ENCODE results near the gene NRXN3. TPM values are rescaled to one million over a fixed set of nuclear protein-coding genes. Genes with fewer than 3 reads are reported as not detected.

The NRXN3 gene
- total and polyA plus RNA-seq, 4 donors: 1.5 to 16.6 (median 7.7) TPM

DNA sequence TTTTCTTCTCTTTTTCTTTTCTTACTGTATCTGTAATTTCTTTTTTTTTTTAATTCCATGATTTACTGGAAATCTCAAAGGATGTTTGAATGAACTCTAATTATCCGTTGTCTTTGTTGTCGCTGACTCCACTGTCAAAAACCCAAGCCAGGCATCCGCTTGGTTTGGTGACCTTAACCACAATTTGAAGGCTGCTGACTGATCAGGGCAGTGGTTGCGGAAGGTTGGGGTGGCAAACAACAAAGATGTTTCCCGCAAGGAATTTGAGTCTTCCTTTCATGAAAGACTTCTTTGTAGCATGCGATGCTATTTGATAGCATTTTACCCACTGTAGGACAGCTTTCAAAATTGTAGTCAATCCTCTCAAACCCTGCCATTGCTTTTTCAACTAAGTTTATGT, 1027.3 kb downstream of the NRXN3 start:
- Histone ChIP-seq H3K27me3 (ENCODE audit: control insufficient read depth in 1 of 2, insufficient read depth in 2 of 2, low read length in 1 of 2) (no peaks in the 10 kb centered on the region), H3K27ac (ENCODE audit: low read depth in 1 of 2, low read length in 2 of 2) (no peak overlapping the region), H3K4me1 (ENCODE audit: control insufficient read depth in 1 of 2, insufficient read depth in 2 of 2, low read length in 2 of 2) (no peaks in the 10 kb centered on the region), H3K9me3 (ENCODE audit: control insufficient read depth, low read length) (no peaks in the 10 kb centered on the region), H3K4me3 (ENCODE audit: low read length in 2 of 2) (no peak overlapping the region), H3K36me3 (ENCODE audit: control insufficient read depth in 1 of 2, insufficient read depth in 2 of 2, low read length in 1 of 2) (no peaks in the 10 kb centered on the region)
- ATAC-seq (ENCODE audit: low FRiP score): no peak
- 90 to 93% methylated on average over 6 of the region's 6 CpGs for WGBS, 2 donors
- intact Hi-C loops (cut with DNase I): no loop called here
- no peak for DNase-seq

DNA sequence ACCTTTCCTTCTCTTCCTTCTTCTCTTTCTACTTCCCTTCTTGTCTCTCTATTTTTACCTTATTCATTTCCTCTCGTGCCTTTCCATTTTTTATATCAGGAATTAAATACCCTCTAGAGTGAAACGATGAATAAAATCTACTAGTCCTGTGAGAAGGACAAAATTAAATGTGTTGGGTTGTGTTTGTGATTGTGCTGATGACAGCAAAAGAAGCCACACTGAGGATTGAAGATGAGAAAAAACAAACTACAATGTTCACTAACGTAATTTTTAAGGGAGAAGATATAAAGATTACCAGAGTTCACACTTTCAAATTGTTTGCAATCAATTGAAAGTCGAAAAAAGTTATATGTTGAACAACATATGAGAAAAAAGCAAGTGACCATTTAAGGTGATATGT, 1029.0 kb downstream of the NRXN3 start:
- no peaks in the 10 kb centered on the region for H3K36me3 ChIP-seq (ENCODE audit: control insufficient read depth in 1 of 2, insufficient read depth in 2 of 2, low read length in 1 of 2)
- DNase-seq: no peak
- no peaks in the 10 kb centered on the region for H3K27me3 ChIP-seq (ENCODE audit: control insufficient read depth in 1 of 2, insufficient read depth in 2 of 2, low read length in 1 of 2)
- 86 to 87% methylated on average over 4 of the region's 4 CpGs for WGBS, 2 donors
- no peak overlapping the region for H3K4me3 ChIP-seq (ENCODE audit: low read length in 2 of 2)
- no peak overlapping the region for H3K27ac ChIP-seq (ENCODE audit: low read depth in 1 of 2, low read length in 2 of 2)
- no peaks in the 10 kb centered on the region for H3K9me3 ChIP-seq (ENCODE audit: control insufficient read depth, low read length)
- no peaks in the 10 kb centered on the region for H3K4me1 ChIP-seq (ENCODE audit: control insufficient read depth in 1 of 2, insufficient read depth in 2 of 2, low read length in 2 of 2)
- no peak for ATAC-seq (ENCODE audit: low FRiP score)
- intact Hi-C loops (cut with DNase I): no loop called here

DNA sequence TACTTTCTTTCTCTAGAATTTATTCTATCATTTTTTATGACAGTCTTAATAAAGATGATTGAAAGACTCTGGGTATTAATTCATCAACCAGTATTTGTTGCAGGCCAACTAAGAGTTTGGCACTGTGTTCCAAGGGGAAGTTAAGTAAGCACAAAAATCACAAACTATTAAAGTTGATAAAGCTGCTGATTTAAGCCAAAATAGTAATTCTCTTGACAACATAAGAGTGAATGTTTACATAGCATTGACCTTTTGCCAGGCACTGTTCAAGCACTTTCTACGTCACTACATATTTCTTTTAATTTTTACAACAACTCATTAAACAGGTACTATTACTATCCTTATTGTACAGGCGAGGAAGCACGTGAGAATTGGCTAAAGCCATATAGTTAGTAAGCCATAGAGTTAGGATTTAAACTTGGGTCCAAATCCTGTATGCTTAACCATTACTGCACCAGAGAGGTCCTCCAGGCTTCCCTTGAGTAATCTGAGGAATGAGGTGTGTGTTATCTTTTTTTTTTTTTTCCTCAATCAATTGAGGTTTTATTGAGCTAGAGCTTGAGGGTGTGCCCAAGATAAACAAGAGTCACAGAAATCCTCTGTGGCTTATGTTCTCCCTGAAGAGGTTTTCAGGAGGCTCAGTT, 1031.5 kb downstream of the NRXN3 start:
- intact Hi-C loops (cut with DNase I): no loop called here
- Histone ChIP-seq H3K9me3 (ENCODE audit: control insufficient read depth, low read length) (no peaks in the 10 kb centered on the region), H3K4me1 (ENCODE audit: control insufficient read depth in 1 of 2, insufficient read depth in 2 of 2, low read length in 2 of 2) (no peaks in the 10 kb centered on the region), H3K36me3 (ENCODE audit: control insufficient read depth in 1 of 2, insufficient read depth in 2 of 2, low read length in 1 of 2) (no peaks in the 10 kb centered on the region), H3K27ac (ENCODE audit: low read depth in 1 of 2, low read length in 2 of 2) (no peak overlapping the region), H3K4me3 (ENCODE audit: low read length in 2 of 2) (no peak overlapping the region), H3K27me3 (ENCODE audit: control insufficient read depth in 1 of 2, insufficient read depth in 2 of 2, low read length in 1 of 2) (no peaks in the 10 kb centered on the region)
- ATAC-seq (ENCODE audit: low FRiP score) (no peak), DNase-seq (no peak)
- WGBS, 2 donors: 17 to 18% methylated on average over 3 of the region's 3 CpGs

- Histone ChIP-seq H3K27me3 (ENCODE audit: control insufficient read depth in 1 of 2, insufficient read depth in 2 of 2, low read length in 1 of 2) (no peaks in the 10 kb centered on the region), H3K9me3 (ENCODE audit: control insufficient read depth, low read length) (no peaks in the 10 kb centered on the region), H3K36me3 (ENCODE audit: control insufficient read depth in 1 of 2, insufficient read depth in 2 of 2, low read length in 1 of 2) (no peaks in the 10 kb centered on the region), H3K4me1 (ENCODE audit: control insufficient read depth in 1 of 2, insufficient read depth in 2 of 2, low read length in 2 of 2) (no peaks in the 10 kb centered on the region), H3K4me3 (ENCODE audit: low read length in 2 of 2) (no peak overlapping the region), H3K27ac (ENCODE audit: low read depth in 1 of 2, low read length in 2 of 2) (no peak overlapping the region)
- intact Hi-C loops (cut with DNase I): no loop called here
- no peak for ATAC-seq (ENCODE audit: low FRiP score)
- DNase-seq: no peak
Measured at GRCh38 chr14:79204591-79204990, 1034.4 kb downstream of the NRXN3 start.

DNA sequence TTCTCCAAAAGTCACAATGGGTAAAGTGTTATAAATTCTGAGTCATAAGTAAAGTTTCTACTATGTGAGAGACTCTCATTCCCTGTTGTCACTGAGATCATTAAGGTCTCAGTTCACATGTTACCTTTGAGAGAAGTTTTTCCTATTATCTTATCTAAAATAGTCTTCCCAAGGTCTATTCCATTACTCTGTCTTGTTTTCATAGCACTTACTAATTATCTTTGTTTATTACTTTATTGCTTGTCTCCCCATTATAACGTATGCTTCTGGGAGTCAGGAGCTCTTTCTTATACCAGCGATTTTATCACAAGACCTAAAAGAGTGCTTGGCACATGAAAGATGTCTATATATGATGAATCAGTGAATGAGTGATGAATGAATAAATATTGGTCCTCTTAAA, 1039.2 kb downstream of the NRXN3 start:
- Histone ChIP-seq H3K4me3 (ENCODE audit: low read length in 2 of 2) (no peak overlapping the region), H3K36me3 (ENCODE audit: control insufficient read depth in 1 of 2, insufficient read depth in 2 of 2, low read length in 1 of 2) (no peaks in the 10 kb centered on the region), H3K4me1 (ENCODE audit: control insufficient read depth in 1 of 2, insufficient read depth in 2 of 2, low read length in 2 of 2) (no peaks in the 10 kb centered on the region), H3K9me3 (ENCODE audit: control insufficient read depth, low read length) (no peaks in the 10 kb centered on the region), H3K27me3 (ENCODE audit: control insufficient read depth in 1 of 2, insufficient read depth in 2 of 2, low read length in 1 of 2) (no peaks in the 10 kb centered on the region), H3K27ac (ENCODE audit: low read depth in 1 of 2, low read length in 2 of 2) (no peak overlapping the region)
- ATAC-seq (ENCODE audit: low FRiP score): no peak
- intact Hi-C loops (cut with DNase I): no loop called here
- WGBS, 2 donors: 66 to 69% methylated on average over 2 of the region's 2 CpGs
- DNase-seq: no peak

DNA sequence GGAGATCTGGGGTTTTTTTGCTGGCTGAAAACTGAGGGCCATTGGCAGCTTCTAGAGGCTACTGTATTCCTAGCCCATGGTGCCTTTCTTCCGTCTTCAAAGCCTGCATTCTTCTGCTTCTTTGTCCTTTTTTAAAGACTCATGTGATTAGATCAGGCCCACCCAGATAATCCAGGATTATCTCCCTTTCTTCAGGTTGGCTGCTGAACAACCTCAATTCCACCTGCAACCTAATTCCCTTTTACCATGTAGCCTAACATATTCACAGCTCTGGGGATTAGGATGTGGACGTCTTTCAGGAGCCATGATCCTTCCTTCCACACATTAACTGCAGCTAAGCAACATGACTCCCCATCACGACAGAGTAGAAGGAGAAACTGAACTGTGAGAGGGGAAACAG, 1055.6 kb downstream of the NRXN3 start:
- 51 to 55% methylated on average over 3 of the region's 3 CpGs for WGBS, 2 donors
- Histone ChIP-seq H3K27ac (ENCODE audit: low read depth in 1 of 2, low read length in 2 of 2) (no peak overlapping the region), H3K9me3 (ENCODE audit: control insufficient read depth, low read length) (no peaks in the 10 kb centered on the region), H3K4me1 (ENCODE audit: control insufficient read depth in 1 of 2, insufficient read depth in 2 of 2, low read length in 2 of 2) (no peaks in the 10 kb centered on the region), H3K4me3 (ENCODE audit: low read length in 2 of 2) (no peak overlapping the region), H3K27me3 (ENCODE audit: control insufficient read depth in 1 of 2, insufficient read depth in 2 of 2, low read length in 1 of 2) (no peaks in the 10 kb centered on the region), H3K36me3 (ENCODE audit: control insufficient read depth in 1 of 2, insufficient read depth in 2 of 2, low read length in 1 of 2) (no peaks in the 10 kb centered on the region)
- intact Hi-C loops (cut with DNase I): no loop called here
- ATAC-seq (ENCODE audit: low FRiP score) (no peak), DNase-seq (no peak)

GRCh38 chr14:79229383-79229909, 1059.3 kb downstream of the NRXN3 start:
- Histone ChIP-seq H3K9me3 (ENCODE audit: control insufficient read depth, low read length) (no peaks in the 10 kb centered on the region), H3K27me3 (ENCODE audit: control insufficient read depth in 1 of 2, insufficient read depth in 2 of 2, low read length in 1 of 2) (no peaks in the 10 kb centered on the region), H3K4me1 (ENCODE audit: control insufficient read depth in 1 of 2, insufficient read depth in 2 of 2, low read length in 2 of 2) (no peaks in the 10 kb centered on the region), H3K36me3 (ENCODE audit: control insufficient read depth in 1 of 2, insufficient read depth in 2 of 2, low read length in 1 of 2) (no peaks in the 10 kb centered on the region), H3K4me3 (ENCODE audit: low read length in 2 of 2) (no peak overlapping the region), H3K27ac (ENCODE audit: low read depth in 1 of 2, low read length in 2 of 2) (no peak overlapping the region)
- intact Hi-C loops (cut with DNase I): no loop called here
- DNase-seq (no peak), ATAC-seq (ENCODE audit: low FRiP score) (no peak)
- WGBS, 2 donors: 14% methylated on average over 8 of the region's 8 CpGs

DNA sequence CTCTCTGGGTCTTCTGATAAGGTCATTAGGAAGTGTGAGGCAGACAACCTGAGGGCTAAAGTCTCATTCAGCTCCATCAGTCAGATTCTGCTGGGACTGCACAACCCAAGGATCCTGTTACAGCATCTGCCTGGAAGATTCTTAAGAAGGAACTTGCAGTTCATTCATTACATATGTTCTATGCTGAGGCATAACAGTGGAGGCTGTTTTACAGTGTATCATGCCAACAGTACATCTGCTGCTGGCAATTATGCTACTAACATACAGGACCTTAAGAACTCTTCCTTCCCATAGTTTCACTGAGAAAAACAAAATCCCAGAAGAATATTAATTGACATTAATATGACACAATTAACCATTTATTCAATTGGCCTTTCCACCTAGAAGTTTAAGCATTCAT, 1072.5 kb downstream of the NRXN3 start:
- intact Hi-C loops (cut with DNase I): no loop called here
- ATAC-seq (ENCODE audit: low FRiP score) (no peak), DNase-seq (no peak)

GRCh38 chr14:79246173-79246572, 1076.0 kb downstream of the NRXN3 start:
- Histone ChIP-seq H3K27me3 (ENCODE audit: control insufficient read depth in 1 of 2, insufficient read depth in 2 of 2, low read length in 1 of 2) (no peaks in the 10 kb centered on the region), H3K4me3 (ENCODE audit: low read length in 2 of 2) (no peak overlapping the region), H3K36me3 (ENCODE audit: control insufficient read depth in 1 of 2, insufficient read depth in 2 of 2, low read length in 1 of 2) (no peaks in the 10 kb centered on the region), H3K27ac (ENCODE audit: low read depth in 1 of 2, low read length in 2 of 2) (no peak overlapping the region), H3K9me3 (ENCODE audit: control insufficient read depth, low read length) (no peaks in the 10 kb centered on the region), H3K4me1 (ENCODE audit: control insufficient read depth in 1 of 2, insufficient read depth in 2 of 2, low read length in 2 of 2) (no peaks in the 10 kb centered on the region)
- ATAC-seq (ENCODE audit: low FRiP score) (peak; percentile 50), DNase-seq (no peak)
- intact Hi-C loops (cut with DNase I): no loop called here
- WGBS, 2 donors: 6 to 13% methylated on average over 3 of the region's 3 CpGs

More for the DNA sequence above, 1072.5 kb downstream of the NRXN3 start:
- Histone ChIP-seq H3K27me3 (ENCODE audit: control insufficient read depth in 1 of 2, insufficient read depth in 2 of 2, low read length in 1 of 2) (no peaks in the 10 kb centered on the region), H3K9me3 (ENCODE audit: control insufficient read depth, low read length) (no peaks in the 10 kb centered on the region), H3K4me3 (ENCODE audit: low read length in 2 of 2) (no peak overlapping the region), H3K36me3 (ENCODE audit: control insufficient read depth in 1 of 2, insufficient read depth in 2 of 2, low read length in 1 of 2) (no peaks in the 10 kb centered on the region), H3K4me1 (ENCODE audit: control insufficient read depth in 1 of 2, insufficient read depth in 2 of 2, low read length in 2 of 2) (no peaks in the 10 kb centered on the region), H3K27ac (ENCODE audit: low read depth in 1 of 2, low read length in 2 of 2) (no peak overlapping the region)
